PFSK-1 (cell line): ENCODE results near the gene SLC34A1.

Experiments
- FOXP2 ChIP-seq: optimal IDR thresholded peaks from 2 replicates; pipeline ENCODE3; 2011; ENCODE audit warnings: borderline replicate concordance, control low read depth, inconsistent platforms; ENCODE audit not compliant: insufficient read depth; ENCODE audit errors: extremely low read length, extremely low read depth
- POLR2AphosphoS5 ChIP-seq: IDR thresholded peaks from 2 replicates; pipeline ENCODE4 v1.6.1; 2012; ENCODE audit warnings: low read depth, mild to moderate bottlenecking, control low read depth, low read length, moderate library complexity
- REST ChIP-seq, 2 experiments: IDR thresholded peaks; 2 replicates each; pipeline versions ENCODE4 v1.6.1 to v1.8.0; 2011 to 2012; ENCODE audit warnings: low read depth in 2 of 2, low read length in 2 of 2, control low read depth in 1 of 2, inconsistent platforms in 1 of 2, mild to moderate bottlenecking in 1 of 2, moderate library complexity in 1 of 2; ENCODE audit not compliant: insufficient read depth in 1 of 2
- SIN3A ChIP-seq: IDR thresholded peaks from 2 replicates; pipeline ENCODE4 v1.6.1; 2012; ENCODE audit warnings: mild to moderate bottlenecking, low read length, moderate library complexity, borderline replicate concordance; ENCODE audit not compliant: insufficient read depth
- TAF1 ChIP-seq: IDR thresholded peaks from 2 replicates; pipeline ENCODE4 v1.6.1; 2012; ENCODE audit warnings: low read length, control low read depth, borderline replicate concordance; ENCODE audit not compliant: insufficient read depth

- TF ChIP-seq TAF1 (no peak), REST (IDR thresholded peaks at IDR 0.05; ENCODE audit: insufficient read depth in 1 of 2, low read depth in 2 of 2, low read length in 2 of 2) (no peak), POLR2AphosphoS5 (no peak), SIN3A (no peak), FOXP2 (no peak)
These were observed 15.2 kb upstream of the SLC34A1 start for GRCh38 chr5:177368869-177369644.
